DND-41 (cell line): Measurements from ENCODE around the gene NFKBIE.
A peak's percentile ranks its signal among the peaks of the same experiment; 100 is the strongest.

Source experiments
- ATAC-seq: fragments of 200-7000 bp; cut with Tn5 transposase; 3 replicates; pipeline ENCODE4 v1.9.1; 2021; ENCODE audit warnings: low read depth; ENCODE audit not compliant: insufficient read depth
- DNase-seq: peaks from one replicate; pipeline ENCODE4 v3.0.0-alpha.2; 2020
- H2AFZ ChIP-seq: 2 replicates; pipeline ENCODE4 v1.6.0; 2012; ENCODE audit warnings: low read depth, low read length
- H3K27ac ChIP-seq: 2 replicates; pipeline ENCODE4 v1.5.1; 2012; ENCODE audit warnings: low read length, inconsistent platforms
- H3K27me3 ChIP-seq: fragments of 200-600 bp; sonication (generic); 2 replicates; pipeline ENCODE4 v1.6.0; 2012; ENCODE audit warnings: low read length, mild to moderate bottlenecking, inconsistent platforms; ENCODE audit not compliant: insufficient read depth, poor library complexity
- H3K36me3 ChIP-seq: 2 replicates; pipeline ENCODE4 v1.5.1; 2012; ENCODE audit warnings: low read length, inconsistent platforms; ENCODE audit not compliant: insufficient read depth
- H3K4me1 ChIP-seq: 2 replicates; pipeline ENCODE4 v1.5.1; 2012; ENCODE audit warnings: mild to moderate bottlenecking, low read length; ENCODE audit not compliant: insufficient read depth
- H3K4me2 ChIP-seq: 2 replicates; pipeline ENCODE4 v1.6.0; 2012; ENCODE audit warnings: mild to moderate bottlenecking, moderate library complexity, low read length, inconsistent platforms; ENCODE audit not compliant: insufficient read depth
- H3K4me3 ChIP-seq, 2 experiments: fragments of 200-600 bp in 1 of 2; shearing (Covaris generic) in 1 of 2; 2 replicates each; pipeline ENCODE4 v1.5.1; 2012 to 2016; ENCODE audit warnings: inconsistent platforms in 2 of 2, low read length in 2 of 2, mild to moderate bottlenecking in 2 of 2, low read depth in 1 of 2, moderate library complexity in 1 of 2
- H3K79me2 ChIP-seq: 2 replicates; pipeline ENCODE4 v1.6.0; 2012; ENCODE audit warnings: low read length, inconsistent platforms; ENCODE audit not compliant: insufficient read depth
- H3K9ac ChIP-seq: 2 replicates; pipeline ENCODE4 v1.6.0; 2012; ENCODE audit warnings: low read depth, mild to moderate bottlenecking, inconsistent platforms, low read length, moderate library complexity
- H3K9me3 ChIP-seq: 2 replicates; pipeline ENCODE4 v1.5.1; 2012; ENCODE audit warnings: low read length, moderate library complexity, mild to moderate bottlenecking, inconsistent platforms; ENCODE audit not compliant: insufficient read depth, severe bottlenecking
- H4K20me1 ChIP-seq: 2 replicates; pipeline ENCODE4 v1.6.0; 2012; ENCODE audit warnings: low read length; ENCODE audit not compliant: insufficient read depth
- EZH2 ChIP-seq: IDR thresholded peaks from 3 replicates; pipeline ENCODE4 v1.6.1; 2012; ENCODE audit warnings: borderline replicate concordance, low read depth, mild to moderate bottlenecking, moderate library complexity, low read length, inconsistent platforms; ENCODE audit not compliant: severe bottlenecking
- TF ChIP-seq, protein P1 (sequence below): IDR thresholded peaks from 2 replicates; pipeline ENCODE4 v1.5.1; 2012; ENCODE audit warnings: borderline replicate concordance, low read length, moderate library complexity, mild to moderate bottlenecking; ENCODE audit not compliant: poor library complexity, severe bottlenecking; ENCODE audit errors: extremely low read depth

The NFKBIE gene

DNA sequence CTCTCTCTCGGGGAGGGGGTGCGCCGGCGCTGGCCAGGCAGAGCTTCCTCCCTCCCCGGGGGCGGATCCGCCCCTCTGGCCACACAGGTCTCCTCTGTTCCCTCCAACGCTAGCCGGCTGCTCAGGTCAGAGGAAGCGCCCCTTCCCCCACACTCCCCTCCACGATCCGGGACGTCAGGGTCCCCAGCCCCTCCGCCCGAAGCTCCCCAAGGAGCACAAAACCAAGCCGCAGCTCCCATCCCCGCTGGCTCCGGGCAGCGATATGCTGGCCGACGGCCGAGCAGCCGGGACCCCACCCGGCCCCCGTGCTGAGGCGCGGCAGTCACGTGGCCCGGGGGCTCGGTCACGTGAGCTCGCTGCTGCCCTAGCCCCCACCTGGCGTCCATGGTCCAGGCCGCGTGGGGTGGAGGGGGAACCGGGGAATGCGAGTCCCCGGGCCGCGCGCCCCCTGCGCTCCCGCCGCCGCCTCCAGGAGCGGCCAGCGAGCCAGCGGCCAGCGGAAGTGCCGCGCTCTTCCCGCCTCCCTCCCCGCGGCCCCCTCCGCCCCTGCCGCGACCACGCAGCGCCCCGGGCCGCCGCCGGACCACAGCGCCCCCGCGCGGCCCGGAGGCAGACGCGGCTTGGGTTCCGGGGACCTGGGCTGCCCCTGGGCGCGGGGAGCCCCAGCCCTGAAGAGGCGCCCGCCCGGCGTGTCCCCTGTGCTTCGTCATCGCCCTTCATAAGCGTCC lies 8.2 kb downstream of the NFKBIE start, which contains the start of gene SLC35B2:
SLC35B2 (minus strand) TSS at position 504 of the 728 bp plus-strand sequence; CDS start at position 386, 118 bp downstream.
- H3K27ac ChIP-seq, result peak within 1 kb of the TSS; percentile 81
- H3K9ac ChIP-seq, result peak within 1 kb of the TSS; percentile 88
- H3K4me3 ChIP-seq, result peak within 1 kb of the TSS; percentile 90 to 96
- DNase-seq, result peak; percentile 73
- H3K4me1 ChIP-seq, result peaks cover 35% of the 10 kb centered on the region
- peaks cover 22% of the 10 kb centered on the region; the same call in 1 of the 2 replicates for H4K20me1 ChIP-seq
- peak within 1 kb of the TSS; percentile 81 for H2AFZ ChIP-seq
- no peaks in the 10 kb centered on the region for H3K9me3 ChIP-seq
- peak within 1 kb of the TSS; percentile 92 for H3K4me2 ChIP-seq
- TF ChIP-seq, protein P1, sequence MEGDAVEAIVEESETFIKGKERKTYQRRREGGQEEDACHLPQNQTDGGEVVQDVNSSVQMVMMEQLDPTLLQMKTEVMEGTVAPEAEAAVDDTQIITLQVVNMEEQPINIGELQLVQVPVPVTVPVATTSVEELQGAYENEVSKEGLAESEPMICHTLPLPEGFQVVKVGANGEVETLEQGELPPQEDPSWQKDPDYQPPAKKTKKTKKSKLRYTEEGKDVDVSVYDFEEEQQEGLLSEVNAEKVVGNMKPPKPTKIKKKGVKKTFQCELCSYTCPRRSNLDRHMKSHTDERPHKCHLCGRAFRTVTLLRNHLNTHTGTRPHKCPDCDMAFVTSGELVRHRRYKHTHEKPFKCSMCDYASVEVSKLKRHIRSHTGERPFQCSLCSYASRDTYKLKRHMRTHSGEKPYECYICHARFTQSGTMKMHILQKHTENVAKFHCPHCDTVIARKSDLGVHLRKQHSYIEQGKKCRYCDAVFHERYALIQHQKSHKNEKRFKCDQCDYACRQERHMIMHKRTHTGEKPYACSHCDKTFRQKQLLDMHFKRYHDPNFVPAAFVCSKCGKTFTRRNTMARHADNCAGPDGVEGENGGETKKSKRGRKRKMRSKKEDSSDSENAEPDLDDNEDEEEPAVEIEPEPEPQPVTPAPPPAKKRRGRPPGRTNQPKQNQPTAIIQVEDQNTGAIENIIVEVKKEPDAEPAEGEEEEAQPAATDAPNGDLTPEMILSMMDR, result peak; percentile 84
- no peak for TF ChIP-seq EZH2
- peak; percentile 71 for ATAC-seq
- peaks cover 65% of the 10 kb centered on the region for H3K36me3 ChIP-seq
- H3K27me3 ChIP-seq, result no peaks in the 10 kb centered on the region
- peaks cover 14% of the 10 kb centered on the region for H3K79me2 ChIP-seq

DNA sequence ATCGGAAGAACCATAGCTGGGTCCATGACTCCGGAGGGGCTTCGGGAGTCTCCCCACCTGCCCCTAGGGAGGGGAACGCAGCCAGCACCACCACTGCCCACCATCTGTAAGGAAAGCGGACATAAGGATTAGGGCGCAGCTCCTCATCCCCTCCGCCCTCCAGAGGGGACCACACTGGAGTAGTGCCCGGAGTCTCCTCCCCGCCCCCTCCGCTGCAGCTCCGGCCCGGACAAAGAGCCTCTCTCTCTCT lies 8.7 kb downstream of the NFKBIE start:
- peak overlapping the region; percentile 92 for H3K4me2 ChIP-seq
- H2AFZ ChIP-seq, result peak overlapping the region; percentile 81
- ATAC-seq (peak; percentile 6), DNase-seq (no peak)
- H3K4me1 ChIP-seq, result peaks cover 38% of the 10 kb centered on the region
- peaks cover 16% of the 10 kb centered on the region for H3K79me2 ChIP-seq
- H4K20me1 ChIP-seq, result peaks cover 27% of the 10 kb centered on the region; the same call in 1 of the 2 replicates
- H3K4me3 ChIP-seq, result peak overlapping the region; percentile 90 to 96
- peak overlapping the region; percentile 88 for H3K9ac ChIP-seq
- TF ChIP-seq EZH2, result no peak
- H3K9me3 ChIP-seq, result no peaks in the 10 kb centered on the region
- peak overlapping the region; percentile 81 for H3K27ac ChIP-seq
- no peaks in the 10 kb centered on the region for H3K27me3 ChIP-seq
- peaks cover 66% of the 10 kb centered on the region for H3K36me3 ChIP-seq

DNA sequence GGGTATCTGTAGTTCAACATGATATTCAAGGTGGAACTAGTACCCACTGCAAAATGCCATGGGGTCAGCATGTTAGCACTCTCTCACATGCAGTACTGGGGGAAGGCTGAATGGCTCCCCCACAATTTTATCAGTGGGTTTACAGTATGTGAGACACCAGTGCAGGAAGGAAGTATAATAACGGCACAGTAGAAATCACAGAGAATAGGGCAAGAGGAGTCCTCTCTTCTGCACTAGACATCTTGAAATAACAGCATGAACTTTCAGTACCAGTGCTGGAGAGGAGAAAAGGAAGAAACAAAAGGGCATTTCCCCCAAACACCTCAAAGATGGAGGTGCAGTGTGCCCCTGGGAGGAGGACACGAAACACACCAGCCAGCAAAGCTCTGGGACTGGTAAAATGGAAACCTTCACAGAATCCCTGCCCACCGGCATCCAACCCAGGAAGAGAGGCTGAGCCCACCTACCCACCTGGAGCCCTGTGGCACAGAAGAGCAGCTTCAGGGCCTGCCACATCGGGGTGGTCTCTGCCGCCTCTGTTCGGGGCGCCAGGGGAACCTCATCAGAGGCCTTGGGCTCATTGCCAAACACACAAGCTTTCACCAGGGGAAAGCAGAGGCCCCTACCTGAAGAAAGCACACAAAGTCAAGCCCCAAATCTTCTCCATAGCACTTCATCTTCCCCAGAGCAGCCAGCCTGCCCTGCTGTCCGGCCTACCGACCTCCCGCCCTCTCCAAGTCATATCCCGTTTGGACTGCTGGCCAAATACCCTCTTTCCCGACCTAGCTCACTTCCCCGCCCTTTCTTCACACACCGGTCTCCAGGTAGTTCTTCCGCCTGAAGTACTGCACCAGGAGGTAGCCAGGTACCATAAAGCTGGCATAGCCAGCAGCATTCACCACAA lies 9.2 kb downstream of the NFKBIE start:
- ATAC-seq (no peak), DNase-seq (no peak)
- peaks cover 42% of the 10 kb centered on the region for H3K4me1 ChIP-seq
- H3K9ac ChIP-seq, result peak overlapping the region; percentile 88
- TF ChIP-seq, protein P1, result no peak
- H3K4me2 ChIP-seq, result peak overlapping the region; percentile 92
- peak overlapping the region; percentile 81; the same call in 1 of the 2 replicates for H3K27ac ChIP-seq
- peak overlapping the region; percentile 81; the same call in 1 of the 2 replicates for H2AFZ ChIP-seq
- H4K20me1 ChIP-seq, result peaks cover 32% of the 10 kb centered on the region; the same call in 1 of the 2 replicates
- H3K4me3 ChIP-seq, result peak overlapping the region; percentile 90 to 96; a peak in 3 of 4 replicates
- peaks cover 20% of the 10 kb centered on the region for H3K79me2 ChIP-seq
- no peaks in the 10 kb centered on the region for H3K27me3 ChIP-seq
- H3K36me3 ChIP-seq, result peaks cover 66% of the 10 kb centered on the region
- no peaks in the 10 kb centered on the region for H3K9me3 ChIP-seq
